ENCODE data around the gene NT5C1B. TPM values are rescaled to one million over a fixed set of nuclear protein-coding genes. Genes with fewer than 3 reads are reported as not detected.

Gene NT5C1B
- polyA plus RNA-seq, 4 donors = 0.69 to 0.93 (median 0.87) TPM

GRCh38 chr2:18518116-18519111, 71.0 kb downstream of the NT5C1B start:
- no peak for DNase-seq (ENCODE audit: low read depth in 4 of 4, low spot score in 3 of 4)

- DNase-seq (ENCODE audit: low read depth in 4 of 4, low spot score in 3 of 4) = no peak
Observed at GRCh38 chr2:18517386-18517785, 72.0 kb downstream of the NT5C1B start.

GRCh38 chr2:18516112-18516511, 73.3 kb downstream of the NT5C1B start:
- DNase-seq (ENCODE audit: low read depth in 4 of 4, low spot score in 3 of 4) = no peak

GRCh38 chr2:18514526-18515461, 74.6 kb downstream of the NT5C1B start:
- no peak for DNase-seq (ENCODE audit: low read depth in 4 of 4, low spot score in 3 of 4)

Other genes with a start within 250 kb of the NT5C1B start
- gene RDH14, start 28.9 kb downstream of the NT5C1B start, polyA plus RNA-seq (ENCODE audit: insufficient read length in 4 of 4) = 10 to 100 TPM; 40.2 to 44.4 (median 42.0) TPM